ENCODE measurements around the gene POLH. TPM values are rescaled to one million over a fixed set of nuclear protein-coding genes. Genes with fewer than 3 reads are reported as not detected.
"Not testable (repeated sequence)": the region's sequence is repeated elsewhere in the genome, so short reads cannot be mapped to it uniquely, and the experiment has no call there.

POLH gene
- total RNA-seq = 10 to 100 TPM; 27.1 to 31.9 TPM
- 10 to 100 TPM in 1 of 2 donors, 1 to 10 TPM in 1; 8.2 to 23.2 TPM for polyA plus RNA-seq

GRCh38 chr6:43575772-43576551 is at the start of gene POLH, which contains the start of gene XPO5:
Gene POLH, plus strand, starts transcription at chr6:43576185. Its CDS starts 6,135 bp downstream, at chr6:43582320.
Gene XPO5, minus strand, starts transcription at chr6:43576038. Its CDS starts 174 bp downstream, at chr6:43575864.
- peaks cover 11% of the 10 kb centered on the region for H3K36me3 ChIP-seq (ENCODE audit: insufficient read depth, low read length)
- Mint-ChIP-seq H3K27ac (peak within 1 kb of the TSS; percentile 85 to 96 (median 95)), H3K9me3 (no peaks in the 10 kb centered on the region), H3K36me3 (peaks cover 12 to 32% of the 10 kb centered on the region in 2 donors), H3K4me1 (peaks cover 23 to 48% (median 36%) of the 10 kb centered on the region in 4 donors), H3K27me3 (no peaks in the 10 kb centered on the region), H3K4me3 (peak within 1 kb of the TSS; percentile 93 to 99 (median 98))
- H3K4me1 ChIP-seq (ENCODE audit: insufficient read depth, low read length) = peaks cover 33% of the 10 kb centered on the region
- H3K27ac ChIP-seq (ENCODE audit: low read depth, low read length) = peak within 1 kb of the TSS; percentile 79
- CTCF ChIA-PET (ENCODE audit: partially characterized antibody) = interaction anchor here (0.6 to 0.7 kb wide), 2 partner anchors 9 to 178 kb away, joined by 3 read pairs; no protein-coding TSS in a partner anchor
- peak within 1 kb of the TSS; percentile 71 to 82 for H3K4me3 ChIP-seq (ENCODE audit: low read length in 2 of 2)
- no peaks in the 10 kb centered on the region for H3K27me3 ChIP-seq (ENCODE audit: insufficient read depth, low read length)
- POLR2A ChIA-PET (ENCODE audit: partially characterized antibody) = interaction anchor here (0.6 to 3.0 kb wide), 11 partner anchors 9 to 1525 kb away, joined by 3 to 20 read pairs (median 3); partner anchors contain the start of genes DNPH1, GTPBP2, HSP90AB1 and MAD2L1BP
- DNase-seq = peak; percentile 88 to 90 (median 90)
- intact Hi-C loops (cut with micrococcal nuclease) = loop anchor here (2.0 to 5.0 kb wide), 4 partner anchors 53 to 404 kb away; partner anchors contain the start of genes GTPBP2, POLR1C, SRF and YIPF3
- H3K9me3 ChIP-seq (ENCODE audit: control insufficient read depth in 1 of 2, low read length in 2 of 2) = no peaks in the 10 kb centered on the region

GRCh38 chr6:43532201-43532600 is 43.8 kb upstream of the POLH start:
- H3K4me3 ChIP-seq (ENCODE audit: low read length in 2 of 2) = no peak overlapping the region
- peak overlapping the region in 4 of 7 donors; percentile 41 to 66 (median 58) for H3K27ac Mint-ChIP-seq
- intact Hi-C loops (cut with micrococcal nuclease) = no loop called here
- no peaks in the 10 kb centered on the region for H3K9me3 ChIP-seq (ENCODE audit: control insufficient read depth in 1 of 2, low read length in 2 of 2)
- no peak for DNase-seq
- peaks cover 37% of the 10 kb centered on the region for H3K36me3 ChIP-seq (ENCODE audit: insufficient read depth, low read length)
- CTCF ChIA-PET (ENCODE audit: partially characterized antibody) = no interaction called here
- H3K4me1 ChIP-seq (ENCODE audit: insufficient read depth, low read length) = no peaks in the 10 kb centered on the region
- no peak overlapping the region for H3K4me3 Mint-ChIP-seq
- H3K27me3 ChIP-seq (ENCODE audit: insufficient read depth, low read length) = no peaks in the 10 kb centered on the region
- H3K27ac ChIP-seq (ENCODE audit: low read depth, low read length) = no peak overlapping the region
- POLR2A ChIA-PET (ENCODE audit: partially characterized antibody) = interaction anchor here (0.9 to 1.6 kb wide), 2 partner anchors 10 to 15 kb away, joined by 3 to 5 read pairs; partner anchors contain the start of genes POLR1C and YIPF3
- peaks cover 35 to 56% of the 10 kb centered on the region in 2 donors for H3K36me3 Mint-ChIP-seq
- no peaks in the 10 kb centered on the region for H3K27me3 Mint-ChIP-seq
- H3K9me3 Mint-ChIP-seq = no peaks in the 10 kb centered on the region
- peaks cover 0 to 2% (median 0%) of the 10 kb centered on the region in 4 donors for H3K4me1 Mint-ChIP-seq

- H3K9me3 Mint-ChIP-seq; H3K27me3 Mint-ChIP-seq; CTCF ChIA-PET (ENCODE audit: partially characterized antibody); H3K4me3 Mint-ChIP-seq; H3K27me3 ChIP-seq (ENCODE audit: insufficient read depth, low read length); H3K9me3 ChIP-seq (ENCODE audit: control insufficient read depth in 1 of 2, low read length in 2 of 2); H3K4me1 Mint-ChIP-seq; intact Hi-C loops (cut with micrococcal nuclease); POLR2A ChIA-PET (ENCODE audit: partially characterized antibody); DNase-seq; H3K4me3 ChIP-seq (ENCODE audit: low read length in 2 of 2); H3K27ac Mint-ChIP-seq; H3K4me1 ChIP-seq (ENCODE audit: insufficient read depth, low read length); H3K27ac ChIP-seq (ENCODE audit: low read depth, low read length): not testable (repeated sequence)
- H3K36me3 Mint-ChIP-seq = peaks cover 27 to 39% of the 10 kb centered on the region in 2 donors
- H3K36me3 ChIP-seq (ENCODE audit: insufficient read depth, low read length) = peaks cover 17% of the 10 kb centered on the region
Measured at GRCh38 chr6:43538986-43539385, 37.0 kb upstream of the POLH start.

- H3K27ac Mint-ChIP-seq; H3K4me1 ChIP-seq (ENCODE audit: insufficient read depth, low read length); H3K27ac ChIP-seq (ENCODE audit: low read depth, low read length); H3K4me1 Mint-ChIP-seq; CTCF ChIA-PET (ENCODE audit: partially characterized antibody); H3K4me3 Mint-ChIP-seq; H3K27me3 ChIP-seq (ENCODE audit: insufficient read depth, low read length); H3K4me3 ChIP-seq (ENCODE audit: low read length in 2 of 2); POLR2A ChIA-PET (ENCODE audit: partially characterized antibody); DNase-seq; H3K27me3 Mint-ChIP-seq; H3K9me3 ChIP-seq (ENCODE audit: control insufficient read depth in 1 of 2, low read length in 2 of 2); intact Hi-C loops (cut with micrococcal nuclease); H3K9me3 Mint-ChIP-seq: not testable (repeated sequence)
- H3K36me3 Mint-ChIP-seq = peaks cover 27 to 39% of the 10 kb centered on the region in 2 donors
- H3K36me3 ChIP-seq (ENCODE audit: insufficient read depth, low read length) = peaks cover 18% of the 10 kb centered on the region
Measured at GRCh38 chr6:43539409-43539808, 36.6 kb upstream of the POLH start.

- no peaks in the 10 kb centered on the region for H3K9me3 ChIP-seq (ENCODE audit: control insufficient read depth in 1 of 2, low read length in 2 of 2)
- Mint-ChIP-seq H3K36me3 (peaks cover 27 to 41% of the 10 kb centered on the region in 2 donors), H3K27ac (no peak overlapping the region), H3K9me3 (no peaks in the 10 kb centered on the region), H3K4me3 (no peak overlapping the region), H3K27me3 (no peaks in the 10 kb centered on the region), H3K4me1 (peaks cover 0 to 3% (median 2%) of the 10 kb centered on the region in 4 donors)
- peaks cover 24% of the 10 kb centered on the region for H3K36me3 ChIP-seq (ENCODE audit: insufficient read depth, low read length)
- intact Hi-C loops (cut with micrococcal nuclease) = no loop called here
- H3K27ac ChIP-seq (ENCODE audit: low read depth, low read length) = no peak overlapping the region
- no peak overlapping the region for H3K4me3 ChIP-seq (ENCODE audit: low read length in 2 of 2)
- ChIA-PET CTCF (ENCODE audit: partially characterized antibody) (no interaction called here), POLR2A (ENCODE audit: partially characterized antibody) (no interaction called here)
- H3K4me1 ChIP-seq (ENCODE audit: insufficient read depth, low read length) = no peaks in the 10 kb centered on the region
- no peak for DNase-seq
- H3K27me3 ChIP-seq (ENCODE audit: insufficient read depth, low read length) = no peaks in the 10 kb centered on the region
Measured at GRCh38 chr6:43540507-43540906, 35.5 kb upstream of the POLH start.

DNA sequence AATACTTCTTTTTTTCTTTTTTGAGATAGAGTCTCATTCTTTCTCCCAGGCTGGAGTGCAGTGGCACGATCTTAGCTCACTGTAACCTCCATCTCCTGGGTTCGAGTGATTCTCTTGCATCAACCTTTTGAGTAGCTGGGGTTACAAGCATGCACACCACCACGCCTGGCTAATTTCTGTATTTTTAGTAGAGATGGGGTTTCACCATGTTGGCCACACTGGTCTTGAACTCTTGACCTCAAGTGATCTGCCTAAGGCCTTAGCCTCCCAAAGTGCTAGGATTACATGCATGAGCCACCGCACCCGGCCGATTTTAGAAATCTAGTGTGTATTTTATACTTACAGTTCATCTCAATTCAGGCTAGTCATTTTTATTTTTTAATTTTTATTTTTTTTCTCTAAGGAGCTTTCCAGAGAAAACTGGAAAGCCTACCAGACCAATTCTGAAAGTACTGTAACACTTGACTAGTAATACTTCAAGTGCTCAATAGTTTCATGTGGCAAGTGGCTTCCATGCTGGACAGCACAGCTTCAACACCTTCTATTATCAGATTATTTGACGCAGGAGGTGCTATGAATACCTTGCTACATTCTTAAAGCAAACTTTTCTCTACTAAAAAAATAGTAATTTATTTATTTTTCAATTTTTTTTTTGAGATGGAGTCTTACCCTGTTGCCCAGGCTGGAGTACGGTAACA is 34.1 kb upstream of the POLH start:
- Histone ChIP-seq H3K9me3 (ENCODE audit: control insufficient read depth in 1 of 2, low read length in 2 of 2) (no peaks in the 10 kb centered on the region), H3K27ac (ENCODE audit: low read depth, low read length) (no peak overlapping the region), H3K27me3 (ENCODE audit: insufficient read depth, low read length) (no peaks in the 10 kb centered on the region), H3K4me1 (ENCODE audit: insufficient read depth, low read length) (no peaks in the 10 kb centered on the region), H3K36me3 (ENCODE audit: insufficient read depth, low read length) (peaks cover 36% of the 10 kb centered on the region), H3K4me3 (ENCODE audit: low read length in 2 of 2) (no peak overlapping the region)
- intact Hi-C loops (cut with micrococcal nuclease) = no loop called here
- no peak overlapping the region for H3K27ac Mint-ChIP-seq
- H3K4me1 Mint-ChIP-seq = peaks cover 0 to 3% (median 2%) of the 10 kb centered on the region in 4 donors
- peaks cover 39 to 55% of the 10 kb centered on the region in 2 donors for H3K36me3 Mint-ChIP-seq
- ChIA-PET POLR2A (ENCODE audit: partially characterized antibody) (no interaction called here), CTCF (ENCODE audit: partially characterized antibody) (interaction anchor here (0.7 kb wide), 1 partner anchor 35 kb away, joined by 3 read pairs; no protein-coding TSS in a partner anchor)
- DNase-seq = no peak
- no peak overlapping the region for H3K4me3 Mint-ChIP-seq
- no peaks in the 10 kb centered on the region for H3K9me3 Mint-ChIP-seq
- H3K27me3 Mint-ChIP-seq = no peaks in the 10 kb centered on the region

DNA sequence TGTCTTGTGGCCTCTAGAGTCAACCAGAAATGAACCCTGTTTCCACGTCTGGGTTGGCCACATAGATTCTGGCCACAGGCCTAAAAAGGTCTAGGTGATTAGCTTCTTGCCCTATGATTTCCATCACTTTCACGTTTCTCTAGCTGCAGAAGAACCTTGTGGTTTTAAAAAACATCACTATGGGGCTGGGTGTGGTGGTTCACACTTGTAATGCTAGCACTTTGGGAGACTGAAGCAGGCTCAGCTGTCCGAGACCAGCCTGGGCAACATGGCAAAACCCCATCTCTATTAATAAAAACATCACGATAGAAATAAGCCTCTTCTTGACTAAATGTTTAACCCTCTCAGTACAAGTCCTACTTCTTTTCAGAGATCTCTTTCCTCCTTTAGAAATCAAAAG is 31.5 kb upstream of the POLH start:
- CTCF ChIA-PET (ENCODE audit: partially characterized antibody) = no interaction called here
- H3K4me1 Mint-ChIP-seq = peaks cover 0 to 2% (median 0%) of the 10 kb centered on the region in 4 donors
- no peak overlapping the region for H3K27ac ChIP-seq (ENCODE audit: low read depth, low read length)
- no peaks in the 10 kb centered on the region for H3K9me3 ChIP-seq (ENCODE audit: control insufficient read depth in 1 of 2, low read length in 2 of 2)
- H3K36me3 Mint-ChIP-seq = peaks cover 48 to 64% of the 10 kb centered on the region in 2 donors
- H3K36me3 ChIP-seq (ENCODE audit: insufficient read depth, low read length) = peaks cover 43% of the 10 kb centered on the region
- H3K27me3 ChIP-seq (ENCODE audit: insufficient read depth, low read length) = no peaks in the 10 kb centered on the region
- H3K9me3 Mint-ChIP-seq = no peaks in the 10 kb centered on the region
- no peak overlapping the region for H3K27ac Mint-ChIP-seq
- H3K27me3 Mint-ChIP-seq = no peaks in the 10 kb centered on the region
- no peak overlapping the region for H3K4me3 ChIP-seq (ENCODE audit: low read length in 2 of 2)
- POLR2A ChIA-PET (ENCODE audit: partially characterized antibody) = no interaction called here
- intact Hi-C loops (cut with micrococcal nuclease) = no loop called here
- no peaks in the 10 kb centered on the region for H3K4me1 ChIP-seq (ENCODE audit: insufficient read depth, low read length)
- no peak for DNase-seq
- no peak overlapping the region for H3K4me3 Mint-ChIP-seq
